ENCODE data around the gene TRMO.

GRCh38 chr9:97876061-97876460, 46.2 kb downstream of the TRMO start:
- TF ChIP-seq POLR2AphosphoS5 (IDR thresholded peaks at IDR 0.05; ENCODE audit: low read depth, low read length) (no peak), TAF1 (IDR thresholded peaks at IDR 0.05; ENCODE audit: low read depth, low read length) (no peak)
